Heart left ventricle (tissue), 16 donors: ENCODE data around the gene SPDYE4. TPM values are rescaled to one million over a fixed set of nuclear protein-coding genes. Genes with fewer than 3 reads are reported as not detected.
A peak's percentile ranks its signal among the peaks of the same experiment; 100 is the strongest.

Source experiments
- ATAC-seq, 4 donors: fragments of 200-7000 bp; cut with Tn5 transposase; one replicate each; pipeline ENCODE4 v1.9.1; 2020 to 2022; ENCODE audit warnings: moderate library complexity in 4 of 4, mild to moderate bottlenecking in 3 of 4, moderate number of reproducible peaks in 1 of 4
- DNase-seq, 5 donors: peaks; one replicate each; pipeline ENCODE4 v3.0.0-alpha.2; 2020
- H3K27ac ChIP-seq, 12 donors: fragments of 200-600 bp; sonication (generic) in 4 of 12; one replicate each; pipeline versions ENCODE4 v1.5.0 to v1.8.0; 2016 to 2022; ENCODE audit warnings: mild to moderate bottlenecking in 2 of 12
- H3K27me3 ChIP-seq, 9 donors: fragments of 200-600 bp; sonication (generic) in 2 of 9; one replicate each; pipeline versions ENCODE4 v1.5.1 to v1.8.0; 2016 to 2022; ENCODE audit warnings: mild to moderate bottlenecking in 3 of 9
- H3K36me3 ChIP-seq, 9 donors: fragments of 200-600 bp; sonication (generic) in 2 of 9; one replicate each; pipeline versions ENCODE4 v1.5.0 to v1.8.0; 2018 to 2022; ENCODE audit warnings: mild to moderate bottlenecking in 2 of 9
- H3K4me1 ChIP-seq, 12 donors: fragments of 200-600 bp; sonication (generic) in 4 of 12; one replicate each; pipeline versions ENCODE4 v1.5.0 to v1.8.0; 2016 to 2022; ENCODE audit warnings: mild to moderate bottlenecking in 3 of 12
- H3K4me3 ChIP-seq, 12 donors: fragments of 200-600 bp; sonication (generic) in 4 of 12; one replicate each; pipeline versions ENCODE4 v1.5.0 to v1.8.0; 2017 to 2022; ENCODE audit warnings: mild to moderate bottlenecking in 9 of 12, moderate library complexity in 4 of 12
- H3K9me3 ChIP-seq, 12 donors: fragments of 200-600 bp; sonication (generic) in 4 of 12; one replicate each; pipeline versions ENCODE4 v1.5.0 to v1.8.0; 2016 to 2022; ENCODE audit warnings: mild to moderate bottlenecking in 1 of 12
- CTCF ChIP-seq, 12 donors: fragments of 200-600 bp; sonication (generic) in 4 of 12; IDR thresholded peaks; one replicate each; pipeline versions ENCODE4 v1.5.0 to v1.8.0; 2018 to 2022; ENCODE audit warnings: antibody characterized with exemption in 12 of 12, mild to moderate bottlenecking in 5 of 12
- POLR2A ChIP-seq, 2 donors: fragments of 450-650 bp; IDR thresholded peaks; one replicate each; pipeline ENCODE4 v1.6.1; 2017; ENCODE audit warnings: antibody characterized with exemption in 2 of 2, mild to moderate bottlenecking in 2 of 2, moderate library complexity in 2 of 2
- WGBS, 4 donors: extraction: QIAGEN DNeasy Blood & Tissue Kit in 2 of 4; methylation state at CpG; one replicate each; pipeline versions ENCODE4 v1.1.5 to v1.1.7; 2013 to 2018; 5-methylcytosine and 5-hydroxymethylcytosine counted together
- intact Hi-C, 10 donors: fragments of 100-400 bp; cut with DNase I; formaldehyde crosslinking; loops; one replicate each; pipeline versions ENCODE4 v1.11.1 to v1.14.2; 2022
- polyA plus RNA-seq, 2 donors: library from polyadenylated mRNA; stranded (reverse); fragments of 200-250 nt; gene quantifications; one replicate each; pipeline ENCODE4 v1.2.3, GENCODE V29; 2013
- total RNA-seq, 9 donors: library from RNA; depleted of rRNA in 2 of 9; stranded (reverse); fragments of >200 nt in 2 of 9; fragmentation: NEBNext Ultra II Directional in 3 of 9; extraction: Animal tissue kit (Norgen Biotek cat#: 25700) in 3 of 9; gene quantifications; one replicate each; pipeline versions ENCODE4 v1.1.0 to v1.2.4, GENCODE V29; 2016 to 2023
- donor health status: ischemic (EF 13 %, LVEDD 7.1; RV severe dilation, severe dysfunction).
- donor health status: healthy with polysubstance abuse.
- donor health status: DM: no; HTN: yes; CAD: no.
- donor health status: DM: no; HTN: no; CAD: no.
- donor health status: ischemic (EF 25% LVEDD 6.9; RV normal size, moderate dysfunction).
- donor health status: ischemic (EF 25% LVEDD 5.7; RV mildly dilated, moderate dysfunction).
- donor health status: healthy.
- donor health status: DM: yes; HTN: yes; CAD: no.
- donor health status: ischemic (EF 35%, LVEDD 5.7; RV mildly dilated, moderate dysfunction).
- donor health status: nonischemic (EF 11% LVEDD 7.7; RV severe dilation, severe dysfunction).
- donor health status: DM: yes; HTN: yes; CAD: no.
- donor health status: PGD.
- donor health status: ischemic (EF 29% LVEDD 5.4; RV normal size, mild dysfunction).
- donor health status: nonischemic (EF 23%, LVEDD 6.1; RV moderate dilation, normal function).

The SPDYE4 gene
- total and polyA plus RNA-seq, 11 donors, result not detected

- no peaks in the 10 kb centered on the region for H3K9me3 ChIP-seq
- H3K36me3 ChIP-seq, result no peaks in the 10 kb centered on the region
- no peaks in the 10 kb centered on the region for H3K27me3 ChIP-seq
- peaks cover 0 to 15% (median 4%) of the 10 kb centered on the region in 12 donors for H3K4me1 ChIP-seq
- intact Hi-C loops, result loop anchor here in 6 of 10 donors (2.0 to 10.0 kb wide), 6 partner anchors 38 to 339 kb away; partner anchors contain the start of gene MYH10 (in 3 of the 6)
- DNase-seq (no peak), ATAC-seq (no peak)
- TF ChIP-seq POLR2A (IDR thresholded peaks at IDR 0.05), result no peak
- no peak for TF ChIP-seq CTCF (IDR thresholded peaks at IDR 0.05)
- WGBS, 4 donors, result 76 to 88% (median 86%) methylated on average over 3 of the region's 3 CpGs
- no peak overlapping the region for H3K4me3 ChIP-seq
- no peak overlapping the region for H3K27ac ChIP-seq
Observed at GRCh38 chr17:8749616-8750015, 8.7 kb downstream of the SPDYE4 start.

- WGBS, 4 donors, result 89 to 97% (median 94%) methylated on average over 3 of the region's 3 CpGs
- TF ChIP-seq CTCF (IDR thresholded peaks at IDR 0.05) (no peak), POLR2A (IDR thresholded peaks at IDR 0.05) (no peak)
Observed at GRCh38 chr17:8747742-8748141, 10.6 kb downstream of the SPDYE4 start.

GRCh38 chr17:8746501-8747236 is 11.7 kb downstream of the SPDYE4 start:
- Histone ChIP-seq H3K27ac (peak overlapping the region in 3 of 12 donors; percentile 33 to 57 (median 35)), H3K4me1 (peaks cover 0 to 15% (median 4%) of the 10 kb centered on the region in 12 donors), H3K9me3 (no peaks in the 10 kb centered on the region), H3K27me3 (no peaks in the 10 kb centered on the region), H3K36me3 (no peaks in the 10 kb centered on the region), H3K4me3 (peak overlapping the region in 11 of 12 donors; percentile 50 to 82 (median 65))
- TF ChIP-seq POLR2A (IDR thresholded peaks at IDR 0.05), result no peak
- TF ChIP-seq CTCF (IDR thresholded peaks at IDR 0.05), result no peak
- intact Hi-C loops, result loop anchor here in 7 of 10 donors (1.0 to 10.0 kb wide), 10 partner anchors 112 to 336 kb away; partner anchors contain the start of gene MYH10 (in 3 of the 7)
- ATAC-seq (no peak), DNase-seq (no peak)
- 16 to 23% (median 19%) methylated on average over 9 of the region's 9 CpGs for WGBS, 4 donors

More at GRCh38 chr17:8747742-8748141, 10.6 kb downstream of the SPDYE4 start:
- no peaks in the 10 kb centered on the region for H3K36me3 ChIP-seq
- no peak overlapping the region for H3K4me3 ChIP-seq
- H3K4me1 ChIP-seq, result peaks cover 0 to 15% (median 4%) of the 10 kb centered on the region in 12 donors
- intact Hi-C loops, result loop anchor here in 6 of 10 donors (2.0 to 10.0 kb wide), 6 partner anchors 113 to 337 kb away; partner anchors contain the start of gene MYH10 (in 3 of the 6)
- H3K9me3 ChIP-seq, result no peaks in the 10 kb centered on the region
- H3K27ac ChIP-seq, result no peak overlapping the region
- no peak for ATAC-seq
- no peak for DNase-seq
- H3K27me3 ChIP-seq, result no peaks in the 10 kb centered on the region
